Subcutaneous adipose tissue (tissue), 4 donors: ENCODE results near the gene PGP. TPM values are rescaled to one million over a fixed set of nuclear protein-coding genes. Genes with fewer than 3 reads are reported as not detected.

Experiments
- total RNA-seq, 4 donors: library from RNA; depleted of rRNA; stranded (reverse); fragments of >200 nt; gene quantifications; one replicate each; pipeline ENCODE4 v1.1.0, GENCODE V29; 2016
- TF ChIP-seq, protein P1 (sequence below): fragments of 450-650 bp; IDR thresholded peaks from one replicate; pipeline ENCODE4 v1.5.1; 2016; ENCODE audit warnings: low read depth, mild to moderate bottlenecking, control low read depth, antibody characterized with exemption, moderate library complexity

The PGP gene
- total RNA-seq, 4 donors from 2014 or later, result 7.7 to 21.1 (median 10.3) TPM

DNA sequence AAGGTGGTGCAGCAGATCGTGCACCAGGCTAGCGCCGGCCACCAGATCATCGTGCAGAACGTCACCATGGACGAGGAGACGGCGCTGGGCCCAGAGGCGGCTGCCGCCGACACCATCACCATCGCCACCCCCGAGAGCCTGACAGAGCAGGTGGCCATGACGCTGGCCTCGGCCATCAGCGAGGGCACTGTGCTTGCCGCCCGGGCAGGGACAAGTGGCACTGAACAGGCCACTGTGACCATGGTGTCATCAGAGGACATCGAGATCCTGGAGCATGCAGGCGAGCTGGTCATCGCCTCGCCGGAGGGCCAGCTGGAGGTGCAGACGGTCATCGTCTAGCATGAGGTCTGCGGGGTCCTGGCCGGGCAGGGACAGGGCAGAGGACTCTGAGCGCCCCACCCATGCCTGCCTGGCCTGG is 20.6 kb upstream of the PGP start:
- TF ChIP-seq, protein P1, sequence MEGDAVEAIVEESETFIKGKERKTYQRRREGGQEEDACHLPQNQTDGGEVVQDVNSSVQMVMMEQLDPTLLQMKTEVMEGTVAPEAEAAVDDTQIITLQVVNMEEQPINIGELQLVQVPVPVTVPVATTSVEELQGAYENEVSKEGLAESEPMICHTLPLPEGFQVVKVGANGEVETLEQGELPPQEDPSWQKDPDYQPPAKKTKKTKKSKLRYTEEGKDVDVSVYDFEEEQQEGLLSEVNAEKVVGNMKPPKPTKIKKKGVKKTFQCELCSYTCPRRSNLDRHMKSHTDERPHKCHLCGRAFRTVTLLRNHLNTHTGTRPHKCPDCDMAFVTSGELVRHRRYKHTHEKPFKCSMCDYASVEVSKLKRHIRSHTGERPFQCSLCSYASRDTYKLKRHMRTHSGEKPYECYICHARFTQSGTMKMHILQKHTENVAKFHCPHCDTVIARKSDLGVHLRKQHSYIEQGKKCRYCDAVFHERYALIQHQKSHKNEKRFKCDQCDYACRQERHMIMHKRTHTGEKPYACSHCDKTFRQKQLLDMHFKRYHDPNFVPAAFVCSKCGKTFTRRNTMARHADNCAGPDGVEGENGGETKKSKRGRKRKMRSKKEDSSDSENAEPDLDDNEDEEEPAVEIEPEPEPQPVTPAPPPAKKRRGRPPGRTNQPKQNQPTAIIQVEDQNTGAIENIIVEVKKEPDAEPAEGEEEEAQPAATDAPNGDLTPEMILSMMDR, result no peak

DNA sequence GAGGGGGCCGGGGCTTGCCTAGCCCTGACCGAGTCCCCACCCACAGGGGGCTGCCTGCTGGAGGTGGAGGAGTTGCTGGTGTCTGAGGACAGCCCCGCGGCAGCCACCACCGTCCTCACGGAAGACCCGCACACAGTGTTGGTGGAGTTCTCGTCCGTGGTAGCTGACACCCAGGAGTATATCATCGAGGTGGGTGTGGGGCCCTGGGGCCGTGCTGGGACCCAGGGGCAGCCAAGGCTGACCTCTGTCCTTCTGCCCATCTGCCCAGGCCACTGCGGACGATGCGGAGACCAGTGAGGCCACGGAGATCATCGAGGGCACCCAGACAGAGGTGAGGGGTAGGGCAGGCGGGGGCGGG is 20.2 kb upstream of the PGP start:
- TF ChIP-seq, protein P1, result no peak

DNA sequence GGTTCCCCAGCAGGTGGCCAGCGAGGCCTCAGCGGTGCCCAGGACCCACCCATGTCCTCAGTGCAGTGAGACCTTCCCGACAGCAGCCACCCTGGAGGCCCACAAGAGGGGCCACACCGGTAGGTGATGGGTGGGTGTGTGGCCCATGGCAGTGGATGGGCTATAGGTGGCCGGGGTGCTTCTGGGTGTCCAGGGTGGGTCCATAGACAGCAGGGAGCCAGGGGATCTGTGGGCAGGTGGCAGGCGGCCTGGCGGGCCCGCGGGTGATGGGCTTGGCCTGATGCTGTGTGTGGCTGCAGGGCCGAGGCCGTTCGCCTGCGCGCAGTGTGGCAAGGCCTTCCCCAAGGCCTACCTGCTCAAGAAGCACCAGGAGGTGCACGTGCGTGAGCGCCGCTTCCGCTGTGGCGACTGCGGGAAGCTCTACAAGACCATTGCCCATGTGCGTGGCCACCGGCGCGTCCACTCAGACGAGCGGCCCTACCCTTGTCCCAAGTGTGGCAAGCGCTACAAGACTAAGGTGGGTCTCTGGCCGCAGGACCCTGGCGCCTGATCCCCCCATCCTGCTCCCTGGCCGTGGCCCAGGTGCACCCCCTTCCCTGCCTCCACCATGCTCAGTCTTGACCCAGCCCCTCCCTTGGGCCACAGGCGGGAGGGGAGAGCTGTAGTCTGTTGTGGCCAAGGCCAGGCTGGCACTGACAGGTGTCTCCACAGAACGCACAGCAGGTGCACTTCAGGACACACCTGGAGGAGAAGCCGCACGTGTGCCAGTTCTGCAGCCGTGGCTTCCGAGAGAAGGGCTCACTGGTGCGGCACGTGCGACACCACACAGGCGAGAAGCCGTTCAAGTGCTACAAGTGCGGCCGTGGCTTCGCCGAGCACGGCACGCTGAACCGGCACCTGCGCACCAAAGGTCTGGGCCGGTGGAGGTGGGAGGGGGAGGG is 19.5 kb upstream of the PGP start:
- TF ChIP-seq, protein P1, result no peak

DNA sequence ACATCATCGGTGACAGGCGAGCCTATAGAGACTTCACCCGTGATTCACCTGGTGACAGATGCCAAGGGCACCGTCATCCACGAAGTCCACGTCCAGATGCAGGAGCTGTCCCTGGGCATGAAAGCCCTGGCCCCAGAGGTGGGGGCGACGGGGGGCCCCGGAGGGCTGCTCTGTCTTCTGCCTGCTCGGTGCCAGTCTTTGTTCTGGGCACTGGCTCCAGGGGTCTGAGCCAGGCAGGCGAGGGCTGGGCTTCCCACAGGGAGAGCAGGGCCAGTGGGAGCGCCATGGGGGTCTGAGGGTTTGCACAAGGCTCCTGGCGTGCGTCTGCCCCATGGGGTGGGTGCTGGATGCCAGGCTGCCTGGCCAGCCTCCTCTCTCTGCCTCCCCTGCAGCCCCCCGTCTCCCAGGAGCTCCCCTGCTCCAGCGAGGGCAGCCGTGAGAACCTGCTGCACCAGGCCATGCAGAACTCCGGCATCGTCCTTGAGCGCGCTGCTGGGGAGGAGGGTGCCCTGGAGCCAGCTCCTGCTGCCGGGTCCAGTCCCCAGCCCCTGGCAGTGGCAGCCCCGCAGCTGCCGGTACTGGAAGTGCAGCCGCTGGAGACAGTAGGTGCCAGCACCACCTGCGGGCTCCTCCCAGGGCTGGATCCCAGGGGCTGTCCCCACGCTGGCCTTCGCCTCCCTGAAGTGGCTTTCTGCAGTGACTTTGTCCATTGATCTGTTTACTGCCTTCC is 18.6 kb upstream of the PGP start:
- TF ChIP-seq, protein P1, result no peak

DNA sequence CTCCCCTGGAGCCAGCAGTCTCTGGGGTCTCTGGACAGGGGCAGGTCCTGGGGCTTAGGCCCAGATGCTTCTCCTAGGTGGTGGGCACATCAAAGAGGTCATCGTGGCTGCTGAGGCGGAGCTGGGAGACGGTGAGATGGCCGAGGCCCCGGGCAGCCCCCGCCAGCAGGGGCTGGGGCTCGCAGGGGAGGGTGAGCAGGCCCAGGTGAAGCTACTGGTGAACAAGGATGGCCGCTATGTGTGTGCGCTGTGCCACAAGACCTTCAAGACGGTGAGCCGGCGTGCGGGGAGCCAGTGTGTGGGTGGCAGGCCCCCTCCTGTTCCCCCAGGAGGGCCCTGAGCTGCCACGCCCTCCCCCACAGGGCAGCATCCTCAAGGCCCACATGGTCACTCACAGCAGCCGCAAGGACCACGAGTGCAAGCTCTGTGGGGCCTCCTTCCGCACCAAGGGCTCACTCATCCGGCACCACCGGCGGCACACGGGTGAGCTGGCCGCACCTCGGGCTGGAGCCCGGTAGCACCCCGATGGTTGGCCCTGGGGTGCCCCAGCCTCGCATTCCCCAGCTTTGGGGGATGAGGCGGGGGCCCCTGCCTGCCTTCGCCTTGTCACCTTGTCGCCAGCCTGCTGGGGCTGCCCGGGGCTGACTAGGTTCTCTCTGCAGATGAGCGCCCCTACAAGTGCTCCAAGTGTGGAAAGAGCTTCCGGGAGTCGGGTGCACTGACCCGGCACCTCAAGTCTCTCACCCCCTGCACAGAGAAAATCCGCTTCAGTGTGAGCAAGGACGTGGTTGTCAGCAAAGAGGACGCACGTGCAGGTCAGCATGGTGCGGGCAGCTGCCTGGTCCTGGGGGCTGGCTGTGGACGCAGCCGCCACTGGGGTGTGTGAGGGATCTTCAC is 17.7 kb upstream of the PGP start:
- TF ChIP-seq, protein P1, result no peak

DNA sequence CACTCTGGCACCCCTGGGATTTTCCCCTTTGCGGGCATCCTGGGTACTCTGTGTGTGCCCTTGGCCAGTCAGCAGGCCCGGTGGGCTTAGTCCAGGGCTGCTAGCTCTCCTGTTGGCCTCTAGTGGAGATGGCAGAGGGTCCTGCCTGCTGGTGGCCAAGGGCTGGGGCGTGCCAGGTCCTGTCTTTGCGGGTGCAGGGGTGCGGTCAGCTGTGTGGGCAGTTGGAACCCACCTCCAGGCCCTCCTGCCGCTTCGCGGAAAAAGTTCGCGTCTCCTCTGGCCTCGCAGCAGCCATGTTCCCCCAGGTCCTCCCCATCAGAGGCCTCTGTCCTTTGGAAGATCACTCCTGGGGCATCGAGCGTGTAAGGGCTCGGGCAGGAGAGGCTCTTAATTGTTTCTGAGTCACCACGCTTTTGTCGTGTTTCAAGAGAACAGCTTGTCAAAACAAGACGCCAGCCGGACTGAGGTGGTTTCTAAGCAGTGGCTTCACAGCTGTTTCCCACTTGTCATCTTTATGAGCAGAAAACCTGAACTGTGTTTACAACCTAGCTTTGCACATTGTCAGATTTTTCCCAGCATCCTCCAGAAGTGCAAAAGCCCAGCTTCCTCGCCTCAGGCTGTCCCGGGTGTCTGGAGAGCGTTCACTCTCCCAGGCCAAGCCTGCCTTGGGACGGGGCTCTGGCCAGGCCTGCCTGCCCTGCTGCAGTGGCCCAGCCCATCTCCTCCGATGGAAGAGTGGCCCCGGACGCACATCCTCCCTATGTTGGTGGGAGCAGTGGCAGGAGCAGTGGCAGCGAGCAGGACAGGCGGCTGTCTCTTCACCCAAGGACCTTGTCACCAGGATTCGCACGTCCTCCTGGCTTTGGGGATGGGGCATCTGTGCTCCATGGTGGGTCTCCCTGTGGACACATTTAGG is 16.6 kb upstream of the PGP start:
- TF ChIP-seq, protein P1, result no peak
